HepG2 (cell line): ENCODE data around the gene SWSAP1. TPM values are rescaled to one million over a fixed set of nuclear protein-coding genes. Genes with fewer than 3 reads are reported as not detected.

Experiments used
- DNMT1 ChIP-seq: sonication (generic); formaldehyde crosslinking; IDR thresholded peaks from 2 replicates; pipeline ENCODE4 v1.5.1; 2020; ENCODE audit warnings: mild to moderate bottlenecking, missing genetic modification reagents
- DR1 ChIP-seq: sonication (generic); formaldehyde crosslinking; IDR thresholded peaks from 2 replicates; pipeline ENCODE4 v1.8.0; 2021; ENCODE audit warnings: mild to moderate bottlenecking, missing genetic modification reagents, inconsistent platforms
- ESRRA ChIP-seq: sonication (generic); formaldehyde crosslinking; IDR thresholded peaks from 2 replicates; pipeline ENCODE4 v1.5.1; 2020; ENCODE audit warnings: mild to moderate bottlenecking, low read depth, missing genetic modification reagents
- NAIF1 ChIP-seq: sonication (generic); formaldehyde crosslinking; IDR thresholded peaks from 2 replicates; pipeline ENCODE4 v1.5.0; 2020; ENCODE audit warnings: mild to moderate bottlenecking, missing genetic modification reagents, borderline replicate concordance
- NBN ChIP-seq: fragments of 450-650 bp; conservative IDR thresholded peaks from 2 replicates; pipeline ENCODE4 v1.6.1; 2017
- NCOA2 ChIP-seq: sonication (generic); formaldehyde crosslinking; IDR thresholded peaks from 2 replicates; pipeline ENCODE4 v1.8.0; 2022; ENCODE audit warnings: inconsistent platforms
- NFE2L2 ChIP-seq: fragments of 150-350 bp; IDR thresholded peaks from 2 replicates; pipeline ENCODE4 v1.6.1; 2014; ENCODE audit warnings: low read length
- PHF5A ChIP-seq: IDR thresholded peaks from one replicate; pipeline ENCODE4 v1.6.1; 2018; ENCODE audit warnings: low read depth, missing genetic modification reagents; ENCODE audit not compliant: unreplicated experiment
- POGK ChIP-seq: sonication (generic); formaldehyde crosslinking; conservative IDR thresholded peaks from 2 replicates; pipeline ENCODE4 v1.8.0; 2022; ENCODE audit warnings: mild to moderate bottlenecking, moderate library complexity, missing genetic modification reagents
- TCF7 ChIP-seq: sonication (generic); IDR thresholded peaks from 2 replicates; pipeline ENCODE4 v1.6.1; 2016; ENCODE audit warnings: antibody characterized with exemption, low read depth
- THAP11 ChIP-seq: IDR thresholded peaks from 2 replicates; pipeline ENCODE4 v1.6.1; 2016; ENCODE audit warnings: missing biosample characterization, missing genetic modification reagents
- YEATS4 ChIP-seq: sonication (generic); formaldehyde crosslinking; IDR thresholded peaks from 2 replicates; pipeline ENCODE4 v1.4.0; 2020; ENCODE audit warnings: missing genetic modification reagents, borderline replicate concordance
- ZEB1 ChIP-seq: IDR thresholded peaks from 2 replicates; pipeline ENCODE4 v1.6.1; 2012; ENCODE audit warnings: mild to moderate bottlenecking, low read depth, inconsistent platforms; ENCODE audit not compliant: insufficient replicate concordance
- ZNF205 ChIP-seq: IDR thresholded peaks from 2 replicates; pipeline ENCODE4 v1.6.1; 2018; ENCODE audit warnings: missing biosample characterization, missing genetic modification reagents
- ZNF615 ChIP-seq: sonication (generic); formaldehyde crosslinking; IDR thresholded peaks from 2 replicates; pipeline ENCODE4 v1.5.0; 2020; ENCODE audit warnings: mild to moderate bottlenecking, missing genetic modification reagents, borderline replicate concordance
- ZNF879 ChIP-seq: sonication (generic); formaldehyde crosslinking; IDR thresholded peaks from 2 replicates; pipeline ENCODE4 v1.8.1; 2023; ENCODE audit warnings: missing genetic modification reagents
- polyA plus RNA-seq, 8 experiments: library from polyadenylated mRNA; depleted of rRNA in 3 of 8; stranded (reverse) in 7 of 8; unstranded in 1 of 8; fragments of >200 nt; fragmentation: Illumina TruSeq in 4 of 8; extraction: Trizol in 4 of 8; gene quantifications; 2 replicates each; pipeline versions ENCODE4 v1.2.1 to v1.2.3, GENCODE V29; 2011 to 2016; ENCODE audit warnings: low read depth in 4 of 8, missing spikeins in 1 of 8, mixed read lengths in 1 of 8; ENCODE audit not compliant: insufficient read depth in 1 of 8
- total RNA-seq, 5 experiments: library from RNA; depleted of rRNA; stranded (reverse); fragments of >200 nt; fragmentation: Illumina TruSeq; extraction: Trizol; gene quantifications; 2 replicates each; pipeline ENCODE4 v1.2.3, GENCODE V29; 2016; ENCODE audit warnings: low read depth in 1 of 5
- TF ChIP-seq, protein P1 (sequence below): sonication (generic); formaldehyde crosslinking; IDR thresholded peaks from 2 replicates; pipeline ENCODE4 v1.9.0; 2022; ENCODE audit warnings: low read depth, missing genetic modification reagents
- TF ChIP-seq, protein P2 (sequence below): sonication (generic); formaldehyde crosslinking; IDR thresholded peaks from 2 replicates; pipeline ENCODE4 v1.5.1; 2020; ENCODE audit warnings: missing genetic modification reagents, mild to moderate bottlenecking, borderline replicate concordance
- TF ChIP-seq, protein P3 (sequence below): sonication (generic); formaldehyde crosslinking; IDR thresholded peaks from 2 replicates; pipeline ENCODE4 v1.4.0; 2020; ENCODE audit warnings: missing genetic modification reagents, borderline replicate concordance
- TF ChIP-seq, protein P4 (sequence below): sonication (generic); formaldehyde crosslinking; IDR thresholded peaks from 2 replicates; pipeline ENCODE4 v1.8.0; 2023; ENCODE audit warnings: mild to moderate bottlenecking, missing genetic modification reagents

The SWSAP1 gene
- total and polyA plus RNA-seq, 2 of the 13 experiments (the other 11 are each of a cell fraction or from before 2014, with no cell fraction given): 2.7 to 3.3 TPM

- TF ChIP-seq ZEB1 (no peak), DR1 (CRISPR knock-in tag) (no peak), NFE2L2 (no peak), YEATS4 (CRISPR knock-in tag) (no peak), ZNF615 (CRISPR knock-in tag) (no peak), TCF7 (no peak), ZNF879 (CRISPR knock-in tag) (no peak), ESRRA (no peak), NBN (no peak), DNMT1 (CRISPR knock-in tag) (no peak), NAIF1 (CRISPR knock-in tag) (peak; percentile 87; the same call in 1 of the 2 replicates), PHF5A (CRISPR knock-in tag) (no peak), POGK (CRISPR knock-in tag) (no peak), NCOA2 (CRISPR knock-in tag) (no peak), ZNF205 (no peak), THAP11 (CRISPR knock-in tag) (no peak; the same call in 1 of the 2 replicates)
- TF ChIP-seq, protein P1, sequence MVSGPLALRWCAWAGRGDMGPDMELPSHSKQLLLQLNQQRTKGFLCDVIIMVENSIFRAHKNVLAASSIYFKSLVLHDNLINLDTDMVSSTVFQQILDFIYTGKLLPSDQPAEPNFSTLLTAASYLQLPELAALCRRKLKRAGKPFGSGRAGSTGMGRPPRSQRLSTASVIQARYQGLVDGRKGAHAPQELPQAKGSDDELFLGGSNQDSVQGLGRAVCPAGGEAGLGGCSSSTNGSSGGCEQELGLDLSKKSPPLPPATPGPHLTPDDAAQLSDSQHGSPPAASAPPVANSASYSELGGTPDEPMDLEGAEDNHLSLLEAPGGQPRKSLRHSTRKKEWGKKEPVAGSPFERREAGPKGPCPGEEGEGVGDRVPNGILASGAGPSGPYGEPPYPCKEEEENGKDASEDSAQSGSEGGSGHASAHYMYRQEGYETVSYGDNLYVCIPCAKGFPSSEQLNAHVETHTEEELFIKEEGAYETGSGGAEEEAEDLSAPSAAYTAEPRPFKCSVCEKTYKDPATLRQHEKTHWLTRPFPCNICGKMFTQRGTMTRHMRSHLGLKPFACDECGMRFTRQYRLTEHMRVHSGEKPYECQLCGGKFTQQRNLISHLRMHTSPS (CRISPR knock-in tag): no peak
- TF ChIP-seq, protein P2, sequence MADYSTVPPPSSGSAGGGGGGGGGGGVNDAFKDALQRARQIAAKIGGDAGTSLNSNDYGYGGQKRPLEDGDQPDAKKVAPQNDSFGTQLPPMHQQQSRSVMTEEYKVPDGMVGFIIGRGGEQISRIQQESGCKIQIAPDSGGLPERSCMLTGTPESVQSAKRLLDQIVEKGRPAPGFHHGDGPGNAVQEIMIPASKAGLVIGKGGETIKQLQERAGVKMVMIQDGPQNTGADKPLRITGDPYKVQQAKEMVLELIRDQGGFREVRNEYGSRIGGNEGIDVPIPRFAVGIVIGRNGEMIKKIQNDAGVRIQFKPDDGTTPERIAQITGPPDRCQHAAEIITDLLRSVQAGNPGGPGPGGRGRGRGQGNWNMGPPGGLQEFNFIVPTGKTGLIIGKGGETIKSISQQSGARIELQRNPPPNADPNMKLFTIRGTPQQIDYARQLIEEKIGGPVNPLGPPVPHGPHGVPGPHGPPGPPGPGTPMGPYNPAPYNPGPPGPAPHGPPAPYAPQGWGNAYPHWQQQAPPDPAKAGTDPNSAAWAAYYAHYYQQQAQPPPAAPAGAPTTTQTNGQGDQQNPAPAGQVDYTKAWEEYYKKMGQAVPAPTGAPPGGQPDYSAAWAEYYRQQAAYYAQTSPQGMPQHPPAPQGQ: no peak
- TF ChIP-seq, protein P3, sequence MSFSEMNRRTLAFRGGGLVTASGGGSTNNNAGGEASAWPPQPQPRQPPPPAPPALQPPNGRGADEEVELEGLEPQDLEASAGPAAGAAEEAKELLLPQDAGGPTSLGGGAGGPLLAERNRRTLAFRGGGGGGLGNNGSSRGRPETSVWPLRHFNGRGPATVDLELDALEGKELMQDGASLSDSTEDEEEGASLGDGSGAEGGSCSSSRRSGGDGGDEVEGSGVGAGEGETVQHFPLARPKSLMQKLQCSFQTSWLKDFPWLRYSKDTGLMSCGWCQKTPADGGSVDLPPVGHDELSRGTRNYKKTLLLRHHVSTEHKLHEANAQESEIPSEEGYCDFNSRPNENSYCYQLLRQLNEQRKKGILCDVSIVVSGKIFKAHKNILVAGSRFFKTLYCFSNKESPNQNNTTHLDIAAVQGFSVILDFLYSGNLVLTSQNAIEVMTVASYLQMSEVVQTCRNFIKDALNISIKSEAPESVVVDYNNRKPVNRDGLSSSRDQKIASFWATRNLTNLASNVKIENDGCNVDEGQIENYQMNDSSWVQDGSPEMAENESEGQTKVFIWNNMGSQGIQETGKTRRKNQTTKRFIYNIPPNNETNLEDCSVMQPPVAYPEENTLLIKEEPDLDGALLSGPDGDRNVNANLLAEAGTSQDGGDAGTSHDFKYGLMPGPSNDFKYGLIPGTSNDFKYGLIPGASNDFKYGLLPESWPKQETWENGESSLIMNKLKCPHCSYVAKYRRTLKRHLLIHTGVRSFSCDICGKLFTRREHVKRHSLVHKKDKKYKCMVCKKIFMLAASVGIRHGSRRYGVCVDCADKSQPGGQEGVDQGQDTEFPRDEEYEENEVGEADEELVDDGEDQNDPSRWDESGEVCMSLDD (CRISPR knock-in tag): no peak
- TF ChIP-seq, protein P4, sequence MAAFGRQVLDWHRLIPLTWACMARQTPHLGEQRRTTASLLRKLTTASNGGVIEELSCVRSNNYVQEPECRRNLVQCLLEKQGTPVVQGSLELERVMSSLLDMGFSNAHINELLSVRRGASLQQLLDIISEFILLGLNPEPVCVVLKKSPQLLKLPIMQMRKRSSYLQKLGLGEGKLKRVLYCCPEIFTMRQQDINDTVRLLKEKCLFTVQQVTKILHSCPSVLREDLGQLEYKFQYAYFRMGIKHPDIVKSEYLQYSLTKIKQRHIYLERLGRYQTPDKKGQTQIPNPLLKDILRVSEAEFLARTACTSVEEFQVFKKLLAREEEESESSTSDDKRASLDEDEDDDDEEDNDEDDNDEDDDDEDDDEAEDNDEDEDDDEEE: no peak
Observed at GRCh38 chr19:11418549-11419506, 44.4 kb downstream of the SWSAP1 start, which contains the start of gene RGL3 (continued).
